Testis (tissue), 3 donors: Measurements from ENCODE around the gene FSTL4. TPM values are rescaled to one million over a fixed set of nuclear protein-coding genes. Genes with fewer than 3 reads are reported as not detected.

ENCODE experiments used
- DNase-seq: peaks from one replicate; pipeline ENCODE4 v3.0.0-alpha.2; 2019
- H3K27ac ChIP-seq, 2 donors: fragments of 200-600 bp; sonication (generic); one replicate each; pipeline ENCODE4 v1.5.1; 2019
- H3K27me3 ChIP-seq: fragments of 200-600 bp; sonication (generic); one replicate; pipeline ENCODE4 v1.5.1; 2019
- H3K36me3 ChIP-seq: fragments of 200-600 bp; sonication (generic); one replicate; pipeline ENCODE4 v1.5.1; 2017; ENCODE audit warnings: low read depth; ENCODE audit errors: missing control alignments
- H3K4me1 ChIP-seq: fragments of 200-600 bp; sonication (generic); one replicate; pipeline ENCODE4 v1.5.1; 2019
- H3K4me3 ChIP-seq, 2 donors: fragments of 200-600 bp; sonication (generic); one replicate each; pipeline ENCODE4 v1.5.1; 2017 to 2019
- H3K9me3 ChIP-seq: fragments of 200-600 bp; sonication (generic); one replicate; pipeline ENCODE4 v1.5.1; 2017
- POLR2A ChIP-seq: fragments of 450-650 bp; IDR thresholded peaks from one replicate; pipeline ENCODE4 v1.6.1; 2017; ENCODE audit warnings: antibody characterized with exemption, mild to moderate bottlenecking, moderate library complexity
- WGBS, 2 donors: methylation state at CpG; one replicate each; pipeline ENCODE4 v1.1.5; 2018; 5-methylcytosine and 5-hydroxymethylcytosine counted together
- intact Hi-C: fragments of 100-400 bp; cut with DNase I; formaldehyde crosslinking; loops from one replicate; pipeline ENCODE4 v1.15.1; 2023; ENCODE audit warnings: low total_unique reads
- polyA plus RNA-seq: library from polyadenylated mRNA; stranded (reverse); fragments of 350-450 nt; fragmentation: Illumina TruSeq; extraction: RNeasy Lipid Tissue Mini Kit (QIAGEN cat#74804); gene quantifications from one replicate; pipeline ENCODE4 v1.2.3, GENCODE V29; 2014; ENCODE audit warnings: low read depth, low replicate concordance; ENCODE audit not compliant: insufficient read depth
- total RNA-seq, 2 donors: library from RNA; depleted of rRNA; stranded (reverse); fragments of >200 nt; gene quantifications; one replicate each; pipeline ENCODE4 v1.2.3, GENCODE V29; 2016
- TF ChIP-seq, protein P1 (sequence below), 3 experiments: fragments of 450-650 bp in 2 of 3; fragments of 200-600 bp in 1 of 3; sonication (generic) in 1 of 3; IDR thresholded peaks; one replicate each; pipeline ENCODE4 v1.5.1; 2016 to 2019; ENCODE audit warnings: antibody characterized with exemption in 3 of 3, mild to moderate bottlenecking in 2 of 3, moderate library complexity in 1 of 3

Gene FSTL4
- total and polyA plus RNA-seq, 3 donors from 2014 or later: 7.1 to 8.6 (median 7.4) TPM

- WGBS, 2 donors: 85% methylated on average over 8 of the region's 8 CpGs
- no peaks in the 10 kb centered on the region for H3K27me3 ChIP-seq
- no peak for DNase-seq
- H3K27ac ChIP-seq: no peak overlapping the region
- no peaks in the 10 kb centered on the region for H3K9me3 ChIP-seq
- TF ChIP-seq POLR2A: no peak
- TF ChIP-seq, protein P1, sequence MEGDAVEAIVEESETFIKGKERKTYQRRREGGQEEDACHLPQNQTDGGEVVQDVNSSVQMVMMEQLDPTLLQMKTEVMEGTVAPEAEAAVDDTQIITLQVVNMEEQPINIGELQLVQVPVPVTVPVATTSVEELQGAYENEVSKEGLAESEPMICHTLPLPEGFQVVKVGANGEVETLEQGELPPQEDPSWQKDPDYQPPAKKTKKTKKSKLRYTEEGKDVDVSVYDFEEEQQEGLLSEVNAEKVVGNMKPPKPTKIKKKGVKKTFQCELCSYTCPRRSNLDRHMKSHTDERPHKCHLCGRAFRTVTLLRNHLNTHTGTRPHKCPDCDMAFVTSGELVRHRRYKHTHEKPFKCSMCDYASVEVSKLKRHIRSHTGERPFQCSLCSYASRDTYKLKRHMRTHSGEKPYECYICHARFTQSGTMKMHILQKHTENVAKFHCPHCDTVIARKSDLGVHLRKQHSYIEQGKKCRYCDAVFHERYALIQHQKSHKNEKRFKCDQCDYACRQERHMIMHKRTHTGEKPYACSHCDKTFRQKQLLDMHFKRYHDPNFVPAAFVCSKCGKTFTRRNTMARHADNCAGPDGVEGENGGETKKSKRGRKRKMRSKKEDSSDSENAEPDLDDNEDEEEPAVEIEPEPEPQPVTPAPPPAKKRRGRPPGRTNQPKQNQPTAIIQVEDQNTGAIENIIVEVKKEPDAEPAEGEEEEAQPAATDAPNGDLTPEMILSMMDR (IDR thresholded peaks at IDR 0.05): no peak
- H3K4me3 ChIP-seq: no peak overlapping the region
- intact Hi-C loops: no loop called here
- no peaks in the 10 kb centered on the region for H3K36me3 ChIP-seq
- no peaks in the 10 kb centered on the region for H3K4me1 ChIP-seq
These were observed 270.2 kb downstream of the FSTL4 start for GRCh38 chr5:133341915-133342710.

DNA sequence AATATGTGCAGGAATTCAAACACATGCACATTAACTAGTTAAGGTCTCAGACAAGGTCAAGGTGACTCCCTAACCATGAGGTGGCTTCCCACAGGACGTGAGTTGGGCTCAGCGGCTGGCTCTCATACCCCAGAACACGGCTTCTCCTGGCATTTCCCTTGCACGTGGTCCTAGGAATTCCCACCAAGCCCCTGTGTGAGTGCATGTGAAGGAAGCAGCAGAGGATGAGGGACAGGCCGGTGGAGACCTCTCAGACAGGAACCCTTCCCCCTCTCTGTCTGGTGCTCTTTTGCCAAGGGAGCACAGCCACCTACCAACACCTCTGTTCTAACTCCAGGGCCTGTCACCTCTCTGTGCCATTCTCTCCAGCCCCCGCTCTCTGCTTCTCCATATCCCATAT lies 271.0 kb downstream of the FSTL4 start:
- no peaks in the 10 kb centered on the region for H3K27me3 ChIP-seq
- no peaks in the 10 kb centered on the region for H3K9me3 ChIP-seq
- H3K4me1 ChIP-seq: no peaks in the 10 kb centered on the region
- intact Hi-C loops: no loop called here
- DNase-seq: no peak
- H3K36me3 ChIP-seq: no peaks in the 10 kb centered on the region
- H3K4me3 ChIP-seq: no peak overlapping the region
- H3K27ac ChIP-seq: no peak overlapping the region
- 60 to 68% methylated on average over 6 of the region's 6 CpGs for WGBS, 2 donors
- no peak for TF ChIP-seq POLR2A
- TF ChIP-seq, protein P1 (IDR thresholded peaks at IDR 0.05): no peak

GRCh38 chr5:133340822-133341221 lies 271.5 kb downstream of the FSTL4 start:
- no peaks in the 10 kb centered on the region for H3K4me1 ChIP-seq
- no peaks in the 10 kb centered on the region for H3K36me3 ChIP-seq
- no peaks in the 10 kb centered on the region for H3K27me3 ChIP-seq
- no peak for DNase-seq
- H3K27ac ChIP-seq: no peak overlapping the region
- intact Hi-C loops: no loop called here
- H3K4me3 ChIP-seq: no peak overlapping the region
- no peaks in the 10 kb centered on the region for H3K9me3 ChIP-seq
- no peak for TF ChIP-seq POLR2A
- TF ChIP-seq, protein P1 (IDR thresholded peaks at IDR 0.05): no peak
- 85 to 88% methylated on average over 8 of the region's 8 CpGs for WGBS, 2 donors

- no peak overlapping the region for H3K27ac ChIP-seq
- no peaks in the 10 kb centered on the region for H3K27me3 ChIP-seq
- intact Hi-C loops: no loop called here
- H3K36me3 ChIP-seq: no peaks in the 10 kb centered on the region
- H3K4me3 ChIP-seq: no peak overlapping the region
- DNase-seq: no peak
- no peaks in the 10 kb centered on the region for H3K9me3 ChIP-seq
- TF ChIP-seq, protein P1 (IDR thresholded peaks at IDR 0.05): no peak
- no peak for TF ChIP-seq POLR2A
- no peaks in the 10 kb centered on the region for H3K4me1 ChIP-seq
- WGBS, 2 donors: 90 to 97% methylated on average over 6 of the region's 6 CpGs
These were observed 272.2 kb downstream of the FSTL4 start for GRCh38 chr5:133340002-133340755.
